T-helper 17 cell (primary cell): ENCODE measurements around the gene TEX11. TPM values are rescaled to one million over a fixed set of nuclear protein-coding genes. Genes with fewer than 3 reads are reported as not detected.
"Not testable (repeated sequence)": the region's sequence is repeated elsewhere in the genome, so short reads cannot be mapped to it uniquely, and the experiment has no call there.

Experiments
- ATAC-seq: fragments of 150-1000 bp; cut with Tn5 transposase; 2 replicates; pipeline ENCODE4 v1.10.0; 2021; ENCODE audit warnings: mild to moderate bottlenecking, moderate library complexity
- DNase-seq, 3 donors: peaks; one replicate each; pipeline versions ENCODE4 v3.0.0 to v3.0.0-alpha.2; 2020 to 2021
- H3K9me3 ChIP-seq: one replicate; pipeline ENCODE4 v1.7.0; 2013; ENCODE audit warnings: low read length, mild to moderate bottlenecking; ENCODE audit not compliant: control insufficient read depth, poor library complexity, severe bottlenecking
- H3K27ac Mint-ChIP-seq: one replicate; pipeline ENCODE4 v1.8.0; 2022; ENCODE audit warnings: mild to moderate bottlenecking, moderate library complexity, mixed read lengths
- H3K27me3 Mint-ChIP-seq: one replicate; pipeline ENCODE4 v1.8.0; 2022; ENCODE audit warnings: mixed read lengths
- H3K36me3 Mint-ChIP-seq: one replicate; pipeline ENCODE4 v1.8.0; 2022; ENCODE audit warnings: low read depth, mixed read lengths
- H3K4me1 Mint-ChIP-seq: one replicate; pipeline ENCODE4 v1.8.0; 2022; ENCODE audit warnings: mild to moderate bottlenecking, mixed read lengths
- H3K4me3 Mint-ChIP-seq: one replicate; pipeline ENCODE4 v1.8.0; 2022; ENCODE audit warnings: mild to moderate bottlenecking, moderate library complexity, mixed read lengths
- total RNA-seq, 4 donors: library from RNA in 2 of 4; stranded (reverse) in 2 of 4; gene quantifications; one replicate each; pipeline ENCODE4 v1.2.3 and lab custom pipeline; 2022 to 2026

Gene TEX11
- total RNA-seq, 2 donors from 2014 or later: not detected

DNA sequence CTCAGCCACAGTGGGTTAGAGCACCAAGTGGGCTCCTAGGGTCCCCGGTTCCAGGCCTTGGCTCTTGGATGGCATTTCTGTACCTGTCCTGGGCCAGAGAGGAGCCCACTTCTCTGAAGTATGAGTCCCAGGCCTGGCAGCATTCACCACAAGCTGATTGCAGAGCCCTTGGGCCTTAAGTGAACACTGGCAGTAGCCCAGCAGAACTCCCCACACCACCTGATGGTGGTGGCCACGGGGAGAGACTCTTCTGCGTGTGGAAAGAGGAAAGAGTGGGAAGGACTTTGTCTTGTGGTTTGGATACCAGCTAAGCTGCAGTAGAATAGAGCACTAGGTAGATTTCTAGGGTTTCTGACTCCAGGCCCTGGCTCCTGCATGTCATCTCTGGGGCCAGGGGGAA is 359.1 kb downstream of the TEX11 start:
- Mint-ChIP-seq H3K4me1 (no peaks in the 10 kb centered on the region), H3K36me3 (no peaks in the 10 kb centered on the region), H3K27me3 (no peaks in the 10 kb centered on the region), H3K27ac (no peak overlapping the region), H3K4me3 (no peak overlapping the region)
- no peaks in the 10 kb centered on the region for H3K9me3 ChIP-seq
- no peak for DNase-seq
- no peak for ATAC-seq

DNA sequence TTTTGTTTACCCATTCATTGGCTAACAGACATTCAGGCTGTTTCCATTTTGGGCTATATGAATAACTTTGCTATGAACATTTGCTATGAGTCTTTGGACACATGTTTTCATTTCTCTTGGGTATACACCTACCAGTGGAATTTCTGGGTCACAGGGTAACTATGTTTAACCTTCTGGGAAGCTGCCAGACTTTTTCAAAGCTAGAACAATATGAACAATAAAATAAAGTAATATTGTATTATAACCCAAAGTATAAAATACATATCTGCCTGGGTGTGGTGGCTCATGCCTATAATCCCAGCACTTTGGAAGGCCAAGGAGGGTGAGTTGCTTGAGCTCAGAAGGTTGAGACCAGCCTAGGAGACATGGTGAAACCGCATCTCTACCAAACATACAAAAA is 373.3 kb downstream of the TEX11 start:
- H3K4me3 Mint-ChIP-seq: no peak overlapping the region
- no peak for DNase-seq
- H3K27me3 Mint-ChIP-seq: peaks cover 13% of the 10 kb centered on the region
- H3K9me3 ChIP-seq: no peaks in the 10 kb centered on the region
- no peaks in the 10 kb centered on the region for H3K4me1 Mint-ChIP-seq
- no peak overlapping the region for H3K27ac Mint-ChIP-seq
- peaks cover 5% of the 10 kb centered on the region for H3K36me3 Mint-ChIP-seq
- no peak for ATAC-seq

DNA sequence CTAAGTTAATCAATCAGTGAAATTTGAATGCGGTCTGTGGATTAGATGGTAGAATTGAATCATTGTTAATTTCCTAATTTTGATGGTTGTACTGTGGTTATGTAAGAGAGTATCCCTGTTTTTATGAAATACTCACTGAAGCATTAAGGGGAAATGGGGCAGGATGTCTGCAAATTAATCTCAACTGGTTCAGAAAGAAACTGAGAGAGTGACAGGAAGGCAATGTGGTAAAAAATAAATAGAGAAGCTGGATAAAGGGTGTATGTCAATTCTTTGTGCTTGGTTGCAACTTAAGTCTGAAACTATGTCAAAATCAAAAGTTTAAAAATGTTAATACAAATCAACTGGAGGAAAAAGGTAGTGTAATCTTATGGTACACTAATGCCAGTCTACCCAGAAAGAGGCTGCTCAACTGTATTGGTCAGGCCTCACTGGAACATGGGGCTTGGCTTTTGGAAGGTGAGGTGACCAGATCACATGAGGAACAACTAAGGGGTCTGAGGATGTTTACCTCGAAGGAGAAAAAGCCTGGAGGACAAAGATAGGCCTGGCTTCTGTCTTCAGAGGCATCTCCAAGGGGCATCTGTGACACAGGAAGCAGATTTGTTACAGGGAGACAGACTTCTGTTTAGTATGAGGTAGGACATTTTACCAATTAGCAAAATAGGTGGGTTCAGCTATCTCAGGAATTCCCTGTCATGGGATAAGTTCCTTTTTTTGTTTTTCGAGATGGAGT is 380.7 kb downstream of the TEX11 start:
- no peak overlapping the region for H3K4me3 Mint-ChIP-seq
- no peak for DNase-seq

GRCh38 chrX:70527053-70527452 is 381.5 kb downstream of the TEX11 start:
- peaks cover under 1% of the 10 kb centered on the region for H3K36me3 Mint-ChIP-seq
- H3K4me1 Mint-ChIP-seq: peaks cover 5% of the 10 kb centered on the region
- no peak overlapping the region for H3K27ac Mint-ChIP-seq
- no peaks in the 10 kb centered on the region for H3K9me3 ChIP-seq
- ATAC-seq (no peak), DNase-seq (no peak)
- no peaks in the 10 kb centered on the region for H3K27me3 Mint-ChIP-seq
- no peak overlapping the region for H3K4me3 Mint-ChIP-seq

More for the DNA sequence above, 380.7 kb downstream of the TEX11 start:
- peaks cover 2% of the 10 kb centered on the region for H3K36me3 Mint-ChIP-seq
- H3K27ac Mint-ChIP-seq: no peak overlapping the region
- H3K9me3 ChIP-seq: no peaks in the 10 kb centered on the region
- peaks cover 5% of the 10 kb centered on the region for H3K4me1 Mint-ChIP-seq
- no peaks in the 10 kb centered on the region for H3K27me3 Mint-ChIP-seq
- ATAC-seq: no peak

DNA sequence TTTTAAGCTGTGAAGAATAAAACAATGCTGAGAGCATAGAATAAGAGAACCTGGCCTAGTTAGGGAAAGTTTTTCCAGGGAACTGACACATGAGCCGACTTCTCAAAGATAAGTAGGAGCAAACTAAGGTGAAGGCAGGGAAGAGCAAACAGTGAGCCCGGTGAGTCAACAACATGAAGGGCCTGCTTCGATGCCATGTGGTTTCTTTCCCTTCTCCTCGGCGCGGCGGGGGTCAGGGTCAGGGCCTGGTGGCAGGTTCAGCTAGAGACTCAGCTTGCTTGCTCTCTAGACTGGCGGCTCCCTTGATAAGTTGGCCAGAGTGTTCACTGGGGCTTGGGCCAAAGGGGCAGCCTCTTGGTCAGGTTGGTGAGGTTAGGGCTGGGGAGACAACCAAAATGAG is 382.8 kb downstream of the TEX11 start:
- H3K27ac Mint-ChIP-seq: no peak overlapping the region
- H3K27me3 Mint-ChIP-seq: no peaks in the 10 kb centered on the region
- no peak for ATAC-seq

GRCh38 chrX:70515692-70516091 is 392.8 kb downstream of the TEX11 start:
- not testable (repeated sequence) for H3K4me1 Mint-ChIP-seq, H3K9me3 ChIP-seq, H3K36me3 Mint-ChIP-seq, ATAC-seq, DNase-seq, H3K4me3 Mint-ChIP-seq, H3K27ac Mint-ChIP-seq, H3K27me3 Mint-ChIP-seq

More for the DNA sequence above, 382.8 kb downstream of the TEX11 start:
- H3K4me3 Mint-ChIP-seq: no peak overlapping the region
- H3K4me1 Mint-ChIP-seq: peaks cover 5% of the 10 kb centered on the region
- DNase-seq: no peak
- no peaks in the 10 kb centered on the region for H3K36me3 Mint-ChIP-seq
- no peaks in the 10 kb centered on the region for H3K9me3 ChIP-seq

- H3K27ac Mint-ChIP-seq, H3K36me3 Mint-ChIP-seq, H3K27me3 Mint-ChIP-seq, ATAC-seq, DNase-seq, H3K4me1 Mint-ChIP-seq, H3K4me3 Mint-ChIP-seq, H3K9me3 ChIP-seq: not testable (repeated sequence)
Measured at GRCh38 chrX:70515270-70515669, 393.2 kb downstream of the TEX11 start.

DNA sequence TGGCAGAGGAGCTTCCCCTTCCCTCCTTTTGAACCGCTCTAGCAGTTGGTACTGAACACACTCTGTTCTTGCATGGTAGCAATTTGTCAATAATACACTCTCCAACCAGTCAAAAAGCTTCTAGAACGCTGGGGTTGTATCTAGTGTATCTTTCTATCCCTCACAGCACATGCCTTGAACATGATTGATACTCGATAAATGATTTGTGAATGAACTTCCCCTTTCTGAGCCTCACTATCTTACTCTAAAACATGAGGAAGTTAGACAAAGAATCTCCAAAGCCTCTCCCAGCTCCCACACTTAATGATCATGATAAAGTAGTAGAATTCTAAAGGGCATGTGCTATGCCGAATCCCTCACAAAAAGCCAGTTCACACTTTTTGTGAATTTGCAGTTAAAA is 399.4 kb downstream of the TEX11 start:
- no peak for ATAC-seq
- peaks cover 7% of the 10 kb centered on the region for H3K4me1 Mint-ChIP-seq
- H3K27ac Mint-ChIP-seq: no peak overlapping the region
- no peaks in the 10 kb centered on the region for H3K27me3 Mint-ChIP-seq
- no peaks in the 10 kb centered on the region for H3K36me3 Mint-ChIP-seq
- no peaks in the 10 kb centered on the region for H3K9me3 ChIP-seq
- no peak for DNase-seq
- no peak overlapping the region for H3K4me3 Mint-ChIP-seq

DNA sequence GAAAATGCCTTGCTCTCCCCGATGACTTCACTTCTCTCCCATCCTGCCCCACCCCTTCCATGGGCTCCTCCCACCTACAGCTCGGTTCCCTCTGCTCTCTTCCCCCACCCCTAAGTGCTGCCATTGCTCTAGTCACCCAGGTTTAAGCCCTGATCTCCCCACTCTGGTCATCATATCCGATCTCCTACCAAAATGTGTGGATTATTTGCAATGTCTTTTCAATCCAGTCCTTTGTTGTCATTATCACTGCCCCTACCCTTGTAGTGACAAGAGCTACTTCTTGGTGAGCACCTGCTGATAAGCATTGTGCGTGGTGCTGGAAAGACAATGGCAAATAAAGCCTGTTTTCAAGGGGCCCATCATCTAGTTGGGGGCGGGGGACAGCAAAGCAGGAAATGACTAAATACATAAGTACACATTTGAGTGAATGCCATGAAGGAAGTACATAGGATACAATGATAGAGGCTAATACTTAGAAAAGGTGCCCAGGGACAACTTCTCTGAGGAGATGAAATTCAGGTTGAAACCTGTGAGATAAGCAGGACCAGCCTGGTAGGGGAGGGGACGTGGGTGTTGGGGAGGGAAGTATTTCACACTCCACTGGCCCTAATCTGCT is 400.1 kb downstream of the TEX11 start:
- ATAC-seq (no peak), DNase-seq (no peak)
- no peaks in the 10 kb centered on the region for H3K36me3 Mint-ChIP-seq
- H3K27ac Mint-ChIP-seq: no peak overlapping the region
- H3K4me3 Mint-ChIP-seq: no peak overlapping the region
- no peaks in the 10 kb centered on the region for H3K27me3 Mint-ChIP-seq
- no peaks in the 10 kb centered on the region for H3K9me3 ChIP-seq
- peaks cover 7% of the 10 kb centered on the region for H3K4me1 Mint-ChIP-seq

- peaks cover 7% of the 10 kb centered on the region for H3K4me1 Mint-ChIP-seq
- DNase-seq (no peak), ATAC-seq (no peak)
- H3K27me3 Mint-ChIP-seq: no peaks in the 10 kb centered on the region
- no peaks in the 10 kb centered on the region for H3K9me3 ChIP-seq
- H3K27ac Mint-ChIP-seq: peak overlapping the region; percentile 41
- H3K4me3 Mint-ChIP-seq: no peak overlapping the region
- no peaks in the 10 kb centered on the region for H3K36me3 Mint-ChIP-seq
Measured at GRCh38 chrX:70505451-70505841, 403.1 kb downstream of the TEX11 start.

GRCh38 chrX:70504772-70505450 is 403.6 kb downstream of the TEX11 start:
- no peaks in the 10 kb centered on the region for H3K36me3 Mint-ChIP-seq
- no peaks in the 10 kb centered on the region for H3K9me3 ChIP-seq
- no peak overlapping the region for H3K4me3 Mint-ChIP-seq
- peaks cover 7% of the 10 kb centered on the region for H3K4me1 Mint-ChIP-seq
- peak overlapping the region; percentile 41 for H3K27ac Mint-ChIP-seq
- ATAC-seq (no peak), DNase-seq (no peak)
- H3K27me3 Mint-ChIP-seq: no peaks in the 10 kb centered on the region

- Mint-ChIP-seq H3K27ac (no peak overlapping the region), H3K27me3 (no peaks in the 10 kb centered on the region), H3K4me3 (no peak overlapping the region), H3K4me1 (peaks cover 5% of the 10 kb centered on the region), H3K36me3 (peaks cover 2% of the 10 kb centered on the region)
- no peak for DNase-seq
- H3K9me3 ChIP-seq: no peaks in the 10 kb centered on the region
- ATAC-seq: no peak
Measured at GRCh38 chrX:70500826-70501225, 407.7 kb downstream of the TEX11 start.

DNA sequence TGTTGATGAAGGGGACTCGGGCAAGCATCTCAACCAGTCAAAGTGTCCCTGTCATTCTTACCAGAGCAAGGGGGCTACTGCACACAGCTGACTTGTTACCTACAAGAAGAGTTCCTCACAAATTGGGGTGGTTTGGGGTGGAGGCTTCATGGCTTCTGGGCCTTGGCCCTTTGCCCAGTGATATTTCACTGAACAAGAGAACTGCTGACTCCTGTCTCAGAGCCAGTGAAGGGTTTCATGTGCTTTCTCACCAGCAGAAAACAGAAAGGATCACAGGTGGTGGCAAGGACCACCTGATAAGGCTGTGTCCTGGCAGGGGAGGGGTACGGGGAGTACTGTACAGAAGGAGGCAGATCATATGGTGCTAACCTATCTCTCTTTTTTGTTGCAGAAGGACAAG is 410.4 kb downstream of the TEX11 start:
- no peaks in the 10 kb centered on the region for H3K27me3 Mint-ChIP-seq
- DNase-seq: no peak
- H3K4me1 Mint-ChIP-seq: no peaks in the 10 kb centered on the region
- peaks cover 2% of the 10 kb centered on the region for H3K36me3 Mint-ChIP-seq
- H3K4me3 Mint-ChIP-seq: no peak overlapping the region
- H3K9me3 ChIP-seq: no peaks in the 10 kb centered on the region
- no peak overlapping the region for H3K27ac Mint-ChIP-seq
- no peak for ATAC-seq
